Heart right ventricle (tissue), 16 donors: ENCODE data around the gene MAG. TPM values are rescaled to one million over a fixed set of nuclear protein-coding genes. Genes with fewer than 3 reads are reported as not detected.

ENCODE experiments used
- ATAC-seq, 8 donors: fragments of 200-7000 bp; cut with Tn5 transposase; one replicate each; pipeline ENCODE4 v1.9.1; 2020; ENCODE audit warnings: mild to moderate bottlenecking in 8 of 8, moderate library complexity in 8 of 8, moderate number of reproducible peaks in 1 of 8
- DNase-seq, 2 donors: peaks; one replicate each; pipeline ENCODE4 v3.0.0-alpha.2; 2020
- H3K27ac ChIP-seq, 10 donors: fragments of 200-600 bp; sonication (generic) in 2 of 10; one replicate each; pipeline versions ENCODE4 v1.5.0 to v1.8.0; 2020 to 2022; ENCODE audit warnings: mild to moderate bottlenecking in 3 of 10
- H3K27me3 ChIP-seq, 7 donors: fragments of 200-600 bp; one replicate each; pipeline ENCODE4 v1.8.0; 2021 to 2022; ENCODE audit warnings: mild to moderate bottlenecking in 2 of 7
- H3K36me3 ChIP-seq, 9 donors: fragments of 200-600 bp; sonication (generic) in 1 of 9; one replicate each; pipeline versions ENCODE4 v1.5.0 to v1.8.0; 2020 to 2022; ENCODE audit warnings: mild to moderate bottlenecking in 2 of 9
- H3K4me1 ChIP-seq, 9 donors: fragments of 200-600 bp; sonication (generic) in 1 of 9; one replicate each; pipeline versions ENCODE4 v1.5.0 to v1.8.0; 2020 to 2022; ENCODE audit warnings: mild to moderate bottlenecking in 4 of 9
- H3K4me3 ChIP-seq, 10 donors: fragments of 200-600 bp; sonication (generic) in 2 of 10; one replicate each; pipeline versions ENCODE4 v1.5.0 to v1.8.0; 2020 to 2022; ENCODE audit warnings: mild to moderate bottlenecking in 7 of 10, moderate library complexity in 2 of 10
- H3K9me3 ChIP-seq, 11 donors: fragments of 200-600 bp in 10 of 11; sonication (generic) in 2 of 11; one replicate each; pipeline versions ENCODE4 v1.5.0 to v1.8.0; 2013 to 2022; ENCODE audit warnings: mild to moderate bottlenecking in 2 of 11, control low read depth in 1 of 11, moderate library complexity in 1 of 11
- WGBS, 2 donors: extraction: QIAGEN DNeasy Blood & Tissue Kit; methylation state at CpG; one replicate each; pipeline ENCODE4 v1.1.7; 2013; ENCODE audit warnings: inconsistent platforms in 1 of 2; 5-methylcytosine and 5-hydroxymethylcytosine counted together
- intact Hi-C, 10 donors: fragments of 100-400 bp; cut with DNase I; formaldehyde crosslinking; loops; one replicate each; pipeline versions ENCODE4 v1.11.1 to v1.14.2; 2022
- polyA plus RNA-seq, 2 donors: library from polyadenylated mRNA; stranded (reverse); fragments of 200-250 nt; gene quantifications; one replicate each; pipeline ENCODE4 v1.2.3, GENCODE V29; 2013
- total RNA-seq, 10 donors: library from RNA; stranded (reverse); fragmentation: NEBNext Ultra II Directional in 3 of 10; extraction: Animal tissue kit (Norgen Biotek cat#: 25700) in 3 of 10; gene quantifications; one replicate each; pipeline versions ENCODE4 v1.2.1 to v1.2.4, GENCODE V29; 2021 to 2023
- TF ChIP-seq, protein P1 (sequence below), 9 donors: fragments of 200-600 bp; sonication (generic) in 2 of 9; IDR thresholded peaks; one replicate each; pipeline versions ENCODE4 v1.5.0 to v1.8.0; 2021 to 2022; ENCODE audit warnings: antibody characterized with exemption in 9 of 9, mild to moderate bottlenecking in 5 of 9, moderate library complexity in 1 of 9
- donor health status: Arrhythmogenic right ventricular cardiomyopathy.
- donor health status: ischemic (EF 13 %, LVEDD 7.1; RV severe dilation, severe dysfunction).
- donor health status: healthy with polysubstance abuse.
- donor health status: DM: no; HTN: yes; CAD: no.
- donor health status: DM: no; HTN: no; CAD: no.
- donor health status: ischemic (EF 25% LVEDD 6.9; RV normal size, moderate dysfunction).
- donor health status: ischemic (EF 25% LVEDD 5.7; RV mildly dilated, moderate dysfunction).
- donor health status: healthy.
- donor health status: DM: yes; HTN: yes; CAD: no.
- donor health status: Ischemic cardiomyopathy.
- donor health status: ischemic (EF 35%, LVEDD 5.7; RV mildly dilated, moderate dysfunction).
- donor health status: nonischemic (EF 11% LVEDD 7.7; RV severe dilation, severe dysfunction).
- donor health status: DM: yes; HTN: yes; CAD: no.
- donor health status: PGD.
- donor health status: ischemic (EF 29% LVEDD 5.4; RV normal size, mild dysfunction).
- donor health status: nonischemic (EF 23%, LVEDD 6.1; RV moderate dilation, normal function).

MAG gene
- total and polyA plus RNA-seq, 12 donors: 0.04 to 0.39 TPM; not detected in 10

DNA sequence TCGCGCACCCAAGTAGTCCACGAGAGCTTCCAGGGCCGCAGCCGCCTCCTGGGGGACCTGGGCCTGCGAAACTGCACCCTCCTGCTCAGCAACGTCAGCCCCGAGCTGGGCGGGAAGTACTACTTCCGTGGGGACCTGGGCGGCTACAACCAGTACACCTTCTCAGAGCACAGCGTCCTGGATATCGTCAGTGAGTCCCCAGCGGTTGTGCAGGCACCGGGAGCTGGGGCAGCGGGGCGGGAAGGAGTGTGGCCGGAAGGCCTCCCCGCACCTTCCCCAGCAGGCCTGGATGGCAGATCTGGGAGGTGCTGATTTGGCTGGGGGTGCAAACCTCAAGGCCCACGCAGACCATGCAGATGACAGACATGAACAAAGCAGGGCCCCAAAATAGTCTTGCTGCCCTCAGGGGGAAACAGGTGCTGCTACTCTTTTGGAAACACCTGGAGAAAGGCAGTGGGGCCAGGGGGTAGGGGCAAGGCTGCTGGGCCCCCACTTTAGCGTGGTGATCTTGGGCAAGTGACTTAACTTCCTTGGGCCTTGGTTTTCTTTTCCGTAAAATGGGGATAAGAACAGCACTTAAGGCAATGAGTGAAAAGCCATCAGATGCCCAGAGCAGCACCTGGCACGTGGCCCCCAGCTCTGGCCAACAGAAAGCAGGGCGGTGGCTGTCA lies 4.0 kb downstream of the MAG start:
- H3K9me3 ChIP-seq: no peaks in the 10 kb centered on the region
- intact Hi-C loops: no loop called here
- TF ChIP-seq, protein P1, sequence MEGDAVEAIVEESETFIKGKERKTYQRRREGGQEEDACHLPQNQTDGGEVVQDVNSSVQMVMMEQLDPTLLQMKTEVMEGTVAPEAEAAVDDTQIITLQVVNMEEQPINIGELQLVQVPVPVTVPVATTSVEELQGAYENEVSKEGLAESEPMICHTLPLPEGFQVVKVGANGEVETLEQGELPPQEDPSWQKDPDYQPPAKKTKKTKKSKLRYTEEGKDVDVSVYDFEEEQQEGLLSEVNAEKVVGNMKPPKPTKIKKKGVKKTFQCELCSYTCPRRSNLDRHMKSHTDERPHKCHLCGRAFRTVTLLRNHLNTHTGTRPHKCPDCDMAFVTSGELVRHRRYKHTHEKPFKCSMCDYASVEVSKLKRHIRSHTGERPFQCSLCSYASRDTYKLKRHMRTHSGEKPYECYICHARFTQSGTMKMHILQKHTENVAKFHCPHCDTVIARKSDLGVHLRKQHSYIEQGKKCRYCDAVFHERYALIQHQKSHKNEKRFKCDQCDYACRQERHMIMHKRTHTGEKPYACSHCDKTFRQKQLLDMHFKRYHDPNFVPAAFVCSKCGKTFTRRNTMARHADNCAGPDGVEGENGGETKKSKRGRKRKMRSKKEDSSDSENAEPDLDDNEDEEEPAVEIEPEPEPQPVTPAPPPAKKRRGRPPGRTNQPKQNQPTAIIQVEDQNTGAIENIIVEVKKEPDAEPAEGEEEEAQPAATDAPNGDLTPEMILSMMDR (IDR thresholded peaks at IDR 0.05): no peak
- 44% methylated on average over 24 of the region's 24 CpGs for WGBS, 2 donors
- no peak overlapping the region for H3K4me3 ChIP-seq
- no peaks in the 10 kb centered on the region for H3K36me3 ChIP-seq
- DNase-seq (no peak), ATAC-seq (no peak)
- no peak overlapping the region for H3K27ac ChIP-seq
- H3K4me1 ChIP-seq: peaks cover 0 to 6% (median 0%) of the 10 kb centered on the region in 9 donors
- peaks cover 0 to 73% (median 44%) of the 10 kb centered on the region in 7 donors for H3K27me3 ChIP-seq

DNA sequence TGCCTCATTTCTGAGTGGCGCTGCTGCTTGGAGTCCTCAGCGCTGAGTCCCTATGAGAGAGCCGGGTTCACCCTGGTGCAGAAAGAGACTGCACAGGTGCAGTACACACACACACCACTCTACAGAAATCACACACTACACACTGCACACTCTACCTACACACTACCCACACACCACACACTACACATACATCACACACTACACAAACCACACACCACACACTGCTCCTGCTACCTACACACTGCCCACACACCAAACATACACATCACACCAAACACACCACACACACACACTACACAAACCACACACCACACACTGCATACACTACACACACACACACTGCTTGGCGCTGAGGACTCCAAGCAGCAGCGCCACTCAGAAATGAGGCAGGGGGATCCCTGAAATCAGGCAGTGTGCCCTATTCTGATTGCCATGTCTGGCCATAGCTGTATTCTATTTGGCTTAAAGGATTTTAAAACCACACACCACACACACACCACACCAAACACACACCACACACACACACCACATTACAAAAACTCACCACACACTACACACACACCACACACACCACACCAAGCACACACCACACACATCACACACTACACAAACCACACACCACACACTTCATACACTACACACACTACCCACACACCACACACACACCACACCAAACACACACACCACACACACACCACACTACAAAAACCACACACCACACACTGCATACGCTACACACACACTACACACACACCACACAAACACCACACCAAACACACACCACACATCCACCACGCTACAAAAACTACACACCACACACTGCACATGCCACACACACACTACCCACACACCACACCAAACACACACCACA lies 4.9 kb downstream of the MAG start:
- no peaks in the 10 kb centered on the region for H3K9me3 ChIP-seq
- no peaks in the 10 kb centered on the region for H3K36me3 ChIP-seq
- intact Hi-C loops: no loop called here
- TF ChIP-seq, protein P1 (IDR thresholded peaks at IDR 0.05): no peak
- peaks cover 0 to 6% (median 0%) of the 10 kb centered on the region in 9 donors for H3K4me1 ChIP-seq
- DNase-seq (no peak), ATAC-seq (no peak)
- H3K27me3 ChIP-seq: peaks cover 0 to 67% (median 41%) of the 10 kb centered on the region in 7 donors
- WGBS, 2 donors: 93 to 95% methylated on average over 7 of the region's 7 CpGs
- H3K4me3 ChIP-seq: no peak overlapping the region
- no peak overlapping the region for H3K27ac ChIP-seq

GRCh38 chr19:35297515-35297848 lies 5.5 kb downstream of the MAG start:
- Histone ChIP-seq H3K27me3 (peaks cover 0 to 61% (median 37%) of the 10 kb centered on the region in 7 donors), H3K4me1 (peaks cover 0 to 6% (median 0%) of the 10 kb centered on the region in 9 donors), H3K4me3 (no peak overlapping the region), H3K27ac (no peak overlapping the region), H3K36me3 (no peaks in the 10 kb centered on the region), H3K9me3 (no peaks in the 10 kb centered on the region)
- ATAC-seq (no peak), DNase-seq (no peak)
- 95 to 98% methylated on average over 3 of the region's 3 CpGs for WGBS, 2 donors
- TF ChIP-seq, protein P1 (IDR thresholded peaks at IDR 0.05): no peak
- intact Hi-C loops: no loop called here

GRCh38 chr19:35297922-35298321 lies 6.0 kb downstream of the MAG start:
- WGBS, 2 donors: 95 to 96% methylated on average over 2 of the region's 2 CpGs
- Histone ChIP-seq H3K9me3 (no peaks in the 10 kb centered on the region), H3K4me1 (peaks cover 0 to 6% (median 0%) of the 10 kb centered on the region in 9 donors), H3K4me3 (no peak overlapping the region), H3K36me3 (no peaks in the 10 kb centered on the region), H3K27ac (no peak overlapping the region), H3K27me3 (peaks cover 0 to 58% (median 36%) of the 10 kb centered on the region in 7 donors)
- no peak for DNase-seq
- TF ChIP-seq, protein P1 (IDR thresholded peaks at IDR 0.05): no peak
- intact Hi-C loops: no loop called here
- no peak for ATAC-seq
